ENCODE measurements around the gene IQGAP1.

DNA sequence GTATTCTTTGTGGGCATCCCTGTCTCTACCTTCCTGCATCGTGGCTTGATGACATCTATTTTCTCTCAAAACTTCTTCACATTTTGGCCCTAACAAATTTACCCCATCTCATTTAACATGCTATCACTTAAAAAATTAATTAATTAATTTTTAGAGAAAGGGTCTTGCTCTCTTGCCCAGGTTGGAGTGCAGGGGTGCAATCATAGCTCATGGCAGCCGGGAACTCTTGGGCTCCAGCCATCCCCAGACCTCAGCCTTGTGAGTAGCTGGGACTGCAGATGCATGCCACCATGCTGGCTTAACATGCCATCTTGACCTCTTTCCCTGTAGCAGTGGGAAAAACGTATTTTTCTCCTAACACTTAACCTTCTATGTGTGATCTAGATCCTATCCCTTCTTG is 20.6 kb downstream of the IQGAP1 start:
- TF ChIP-seq BHLHE40 (IDR thresholded peaks at IDR 0.05; ENCODE audit: borderline replicate concordance) (no peak), SP1 (IDR thresholded peaks at IDR 0.05) (no peak)

Data from HEK293T (cell line).